ENCODE results near the gene DDX50.

- TF ChIP-seq POLR2A (IDR thresholded peaks at IDR 0.05; ENCODE audit: low read length) (no peak), CTCF (IDR thresholded peaks at IDR 0.05) (no peak), ELK1 (IDR thresholded peaks at IDR 0.05; ENCODE audit: low read depth, low read length) (no peak), KDM1A (IDR thresholded peaks at IDR 0.05; ENCODE audit: low read depth) (no peak), SMC3 (IDR thresholded peaks at IDR 0.05) (no peak), CBX2 (IDR thresholded peaks at IDR 0.05; ENCODE audit: borderline replicate concordance, low read depth) (no peak), BHLHE40 (IDR thresholded peaks at IDR 0.05; ENCODE audit: low read depth, low read length) (no peak), HOXA7 (CRISPR knock-in tag; IDR thresholded peaks at IDR 0.05) (no peak)
Measured at GRCh38 chr10:68899186-68899745, 1.8 kb upstream of the DDX50 start.

Measured in A549 (cell line).